NCI-H82 treated with DMSO at 0.1 percent for 48 hours (cell line): ENCODE data around the gene S100A12.

Experiments
- DNase-seq: peaks from one replicate; lab custom pipeline; 2025; ENCODE audit not compliant: unreplicated experiment; lab: John Stamatoyannopoulos, UW

Gene S100A12

DNA sequence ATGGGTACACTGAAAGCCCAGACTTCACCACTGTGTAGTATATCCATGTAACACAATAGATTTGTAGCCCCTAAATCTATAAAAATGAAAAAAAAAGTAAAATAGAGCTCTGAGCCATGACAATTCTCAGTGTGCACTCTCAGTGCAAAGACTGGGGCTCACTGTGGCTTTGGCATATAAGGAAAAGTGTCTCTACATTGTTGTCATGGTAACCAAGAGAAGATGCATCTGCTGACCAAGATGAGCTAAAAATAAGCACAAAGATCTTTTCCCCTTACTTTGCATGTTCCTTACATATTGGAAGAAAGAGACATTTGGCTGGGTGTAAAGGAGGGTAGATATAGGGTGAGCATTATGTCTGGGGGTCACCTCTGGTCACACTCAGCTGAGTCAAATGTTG is 38.8 kb downstream of the S100A12 start:
- no peak for DNase-seq

GRCh38 chr1:153333902-153334301 is 41.5 kb downstream of the S100A12 start:
- no peak for DNase-seq

DNA sequence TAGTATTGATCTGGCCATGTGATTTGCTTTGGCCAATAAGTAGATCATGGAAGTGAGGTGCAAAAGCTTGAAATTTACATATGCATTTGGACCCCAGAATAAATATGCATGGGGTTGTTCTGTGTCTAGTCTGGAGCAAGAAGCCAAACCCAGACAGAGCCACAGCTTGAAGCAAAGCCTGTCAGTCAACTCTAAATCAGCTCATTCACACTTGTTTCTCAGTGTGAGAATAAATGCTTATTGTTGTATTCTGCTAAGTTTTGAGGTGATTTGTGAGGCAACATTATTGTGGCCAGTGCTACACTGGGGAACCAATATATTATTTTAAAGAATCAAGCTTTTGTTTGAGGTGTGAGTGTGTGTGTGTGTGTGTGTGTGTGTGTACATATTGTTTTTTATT is 50.5 kb downstream of the S100A12 start:
- no peak for DNase-seq
